ENCODE data around the gene HEXA.

The HEXA gene

GRCh38 chr15:72318408-72318942 is 57.3 kb downstream of the HEXA start:
- DNase-seq, result no peak

GRCh38 chr15:72315706-72316370 is 60.0 kb downstream of the HEXA start:
- DNase-seq, result no peak

- no peak for DNase-seq
These were observed 61.9 kb downstream of the HEXA start for GRCh38 chr15:72313881-72314280.

GRCh38 chr15:72313448-72313840 is 62.4 kb downstream of the HEXA start:
- DNase-seq, result no peak

- no peak for DNase-seq
These were observed 63.0 kb downstream of the HEXA start for GRCh38 chr15:72312605-72313447.

GRCh38 chr15:72307026-72307425 is 68.8 kb downstream of the HEXA start:
- DNase-seq, result no peak

GRCh38 chr15:72306211-72306785 is 69.5 kb downstream of the HEXA start:
- DNase-seq, result no peak

- no peak for DNase-seq
These were observed 71.2 kb downstream of the HEXA start for GRCh38 chr15:72304596-72304995.

GRCh38 chr15:72302955-72303354 is 72.9 kb downstream of the HEXA start:
- no peak for DNase-seq
